H1 (cell line): ENCODE measurements around the gene UCN. TPM values are rescaled to one million over a fixed set of nuclear protein-coding genes. Genes with fewer than 3 reads are reported as not detected.

Experiments used
- CTCF ChIA-PET: fragments of 300-600 bp; sonication (Branson Sonifier 250); formaldehyde crosslinking; loops from one replicate; lab custom pipeline; 2021; ENCODE audit not compliant: partially characterized antibody; lab: Charles Lee
- POLR2A ChIA-PET: fragments of 300-600 bp; sonication (Branson Sonifier 250); formaldehyde crosslinking; loops from one replicate; lab custom pipeline; 2021; ENCODE audit warnings: inconsistent platforms; ENCODE audit not compliant: partially characterized antibody; lab: Charles Lee
- DNase-seq, 2 experiments: peaks; one replicate each; pipeline versions ENCODE4 v3.0.0 to v3.0.0-alpha.2; 2010 to 2022; ENCODE audit warnings: low spot score in 2 of 2, low read depth in 1 of 2, mixed read lengths in 1 of 2
- FAIRE-seq: peaks from 2 replicates; lab custom pipeline; 2011; peaks lifted over from hg19 to GRCh38; lab: Jason Lieb, UNC
- H2AFZ ChIP-seq: 2 replicates; pipeline ENCODE4 v1.8.1; 2012; ENCODE audit warnings: low read length, inconsistent platforms
- H2AK5ac ChIP-seq: 2 replicates; pipeline ENCODE4 v1.6.1; 2013; ENCODE audit warnings: low read depth, low read length
- H2BK120ac ChIP-seq: replicated peaks from 2 replicates; pipeline ENCODE3; 2013; ENCODE audit warnings: low read depth, low read length, inconsistent platforms
- H2BK12ac ChIP-seq: 2 replicates; pipeline ENCODE4 v1.6.1; 2013; ENCODE audit warnings: low read depth, low read length
- H2BK15ac ChIP-seq: 2 replicates; pipeline ENCODE4 v1.6.1; 2013; ENCODE audit warnings: low read length
- H2BK20ac ChIP-seq: 2 replicates; pipeline ENCODE4 v1.6.1; 2013; ENCODE audit warnings: low read length
- H2BK5ac ChIP-seq: 2 replicates; pipeline ENCODE4 v1.6.1; 2013; ENCODE audit warnings: low read depth, low read length
- H3K14ac ChIP-seq: 2 replicates; pipeline ENCODE4 v1.6.1; 2013; ENCODE audit warnings: inconsistent platforms; ENCODE audit not compliant: insufficient read length
- H3K18ac ChIP-seq: 2 replicates; pipeline ENCODE4 v1.6.1; 2013; ENCODE audit warnings: low read length; ENCODE audit errors: extremely low read depth
- H3K23ac ChIP-seq: 2 replicates; pipeline ENCODE4 v1.6.1; 2013; ENCODE audit warnings: inconsistent platforms; ENCODE audit not compliant: insufficient read length
- H3K23me2 ChIP-seq: 2 replicates; pipeline ENCODE4 v1.6.1; 2013; ENCODE audit warnings: low read depth, low read length
- H3K27ac ChIP-seq: 2 replicates; pipeline ENCODE4 v1.6.1; 2011; ENCODE audit warnings: low read depth, low read length, inconsistent platforms
- H3K27me3 ChIP-seq, 4 experiments: replicated peaks in 1 of 4; 1 replicate in 1 of 4; 2 replicates in 3 of 4; pipeline versions ENCODE4 v1.6.1 to v1.8.1; 2011 to 2013; ENCODE audit warnings: low read length in 3 of 4, mild to moderate bottlenecking in 3 of 4, inconsistent platforms in 2 of 4, mixed read lengths in 2 of 4, moderate library complexity in 1 of 4; ENCODE audit not compliant: control insufficient read depth in 3 of 4, insufficient read depth in 3 of 4; ENCODE audit errors: extremely low read depth in 1 of 4
- H3K36me3 ChIP-seq, 4 experiments: 2 replicates each; pipeline versions ENCODE4 v1.6.1 to v1.8.1; 2011 to 2013; ENCODE audit warnings: mild to moderate bottlenecking in 4 of 4, low read length in 3 of 4, moderate library complexity in 2 of 4, control low read depth in 1 of 4, inconsistent platforms in 1 of 4; ENCODE audit not compliant: insufficient read depth in 4 of 4, control insufficient read depth in 2 of 4
- H3K4ac ChIP-seq: replicated peaks from 2 replicates; pipeline ENCODE3; 2013; ENCODE audit warnings: low read length, low read depth, mixed read lengths, inconsistent platforms; ENCODE audit not compliant: insufficient read length
- H3K4me1 ChIP-seq, 4 experiments: replicated peaks in 1 of 4; 1 replicate in 1 of 4; 2 replicates in 3 of 4; pipeline versions ENCODE4 v1.6.1 to v1.8.1; 2011 to 2013; ENCODE audit warnings: low read length in 3 of 4, inconsistent platforms in 2 of 4, mixed read lengths in 1 of 4; ENCODE audit not compliant: insufficient read depth in 4 of 4, control insufficient read depth in 3 of 4
- H3K4me2 ChIP-seq, 2 experiments: 2 replicates each; pipeline versions ENCODE4 v1.6.1 to v1.8.1; 2011 to 2013; ENCODE audit warnings: low read depth in 2 of 2, low read length in 2 of 2, control low read depth in 1 of 2, inconsistent platforms in 1 of 2, mild to moderate bottlenecking in 1 of 2; ENCODE audit not compliant: insufficient read depth in 1 of 2
- H3K4me3 ChIP-seq, 4 experiments: fragments of 200-600, 300-600 bp in 1 of 4; sonication (generic), shearing (Covaris generic), sonication (Bioruptor Twin) in 1 of 4; 2 replicates each; pipeline versions ENCODE4 v1.5.1 to v1.8.1; 2011 to 2016; ENCODE audit warnings: low read length in 4 of 4, low read depth in 3 of 4, control low read depth in 2 of 4, inconsistent platforms in 2 of 4, mild to moderate bottlenecking in 2 of 4, mixed read lengths in 1 of 4, moderate library complexity in 1 of 4; ENCODE audit not compliant: insufficient read depth in 2 of 4; ENCODE audit errors: extremely low read depth in 1 of 4
- H3K56ac ChIP-seq: replicated peaks from 2 replicates; pipeline ENCODE3; 2013; ENCODE audit warnings: low read depth, mild to moderate bottlenecking, mixed read lengths, low read length, inconsistent platforms; ENCODE audit not compliant: insufficient read length
- H3K79me1 ChIP-seq: 2 replicates; pipeline ENCODE4 v1.6.1; 2013; ENCODE audit warnings: low read depth, low read length, control low read depth
- H3K79me2 ChIP-seq, 2 experiments: 2 replicates each; pipeline versions ENCODE4 v1.6.1 to v1.8.1; 2012 to 2013; ENCODE audit warnings: low read length in 2 of 2, mild to moderate bottlenecking in 2 of 2, inconsistent platforms in 1 of 2; ENCODE audit not compliant: insufficient read depth in 2 of 2, control insufficient read depth in 1 of 2
- H3K9ac ChIP-seq, 4 experiments: replicated peaks in 1 of 4; 1 replicate in 1 of 4; 2 replicates in 3 of 4; pipeline versions ENCODE4 v1.6.1 to v1.8.1; 2011 to 2013; ENCODE audit warnings: low read depth in 3 of 4, low read length in 3 of 4, control low read depth in 2 of 4, mild to moderate bottlenecking in 2 of 4, moderate library complexity in 2 of 4, inconsistent platforms in 1 of 4; ENCODE audit errors: extremely low read depth in 1 of 4
- H3K9me3 ChIP-seq, 2 experiments: 2 replicates each; pipeline versions ENCODE4 v1.6.1 to v1.8.1; 2012 to 2013; ENCODE audit warnings: mild to moderate bottlenecking in 2 of 2, moderate library complexity in 2 of 2, control low read depth in 1 of 2, inconsistent platforms in 1 of 2, low read depth in 1 of 2, low read length in 1 of 2, mixed read lengths in 1 of 2; ENCODE audit not compliant: insufficient read depth in 2 of 2
- H4K20me1 ChIP-seq, 2 experiments: replicated peaks in 1 of 2; 2 replicates each; pipeline versions ENCODE3 to v1.8.1; 2011 to 2013; ENCODE audit warnings: inconsistent platforms in 2 of 2, low read length in 2 of 2, mild to moderate bottlenecking in 1 of 2; ENCODE audit not compliant: insufficient read depth in 2 of 2, control insufficient read depth in 1 of 2
- H4K5ac ChIP-seq: 2 replicates; pipeline ENCODE4 v1.6.1; 2013; ENCODE audit warnings: low read length, low read depth, mixed read lengths, inconsistent platforms; ENCODE audit not compliant: insufficient read length
- H4K8ac ChIP-seq: 2 replicates; pipeline ENCODE4 v1.8.0; 2013; ENCODE audit warnings: mild to moderate bottlenecking, moderate library complexity, low read length, inconsistent platforms; ENCODE audit not compliant: insufficient read depth; ENCODE audit errors: extremely low read depth
- H4K91ac ChIP-seq: replicated peaks from 2 replicates; pipeline ENCODE3; 2013; ENCODE audit warnings: low read length, mixed read lengths, inconsistent platforms; ENCODE audit not compliant: insufficient read length
- ATF2 ChIP-seq: IDR thresholded peaks from 2 replicates; pipeline ENCODE4 v1.6.1; 2012; ENCODE audit warnings: low read length, inconsistent platforms
- BACH1 ChIP-seq: IDR thresholded peaks from 2 replicates; pipeline ENCODE4 v1.6.1; 2012; ENCODE audit warnings: low read length, improper control_type of control experiment
- CHD2 ChIP-seq: IDR thresholded peaks from 2 replicates; pipeline ENCODE4 v1.6.1; 2012; ENCODE audit warnings: low read length, improper control_type of control experiment
- RBBP5 ChIP-seq: IDR thresholded peaks from 2 replicates; pipeline ENCODE4 v1.7.1; 2012; ENCODE audit warnings: low read depth, mild to moderate bottlenecking, inconsistent platforms, low read length, moderate library complexity, borderline replicate concordance
- RFX5 ChIP-seq: IDR thresholded peaks from 2 replicates; pipeline ENCODE4 v1.6.1; 2011; ENCODE audit warnings: low read depth, low read length, improper control_type of control experiment, borderline replicate concordance
- RXRA ChIP-seq: IDR thresholded peaks from 2 replicates; pipeline ENCODE4 v1.6.1; 2011; ENCODE audit warnings: low read depth, mild to moderate bottlenecking, low read length, moderate library complexity; ENCODE audit not compliant: insufficient read depth
- SIRT6 ChIP-seq: IDR thresholded peaks from one replicate; pipeline ENCODE4 v1.7.1; 2012; ENCODE audit warnings: low read length, inconsistent platforms
- TAF7 ChIP-seq: optimal IDR thresholded peaks from 2 replicates; pipeline ENCODE3; 2011; ENCODE audit warnings: low read depth, mild to moderate bottlenecking, inconsistent platforms, low read length, moderate library complexity, borderline replicate concordance
- WGBS, 2 experiments: shearing (Covaris generic) in 1 of 2; methylation state at CpG; one replicate each; pipeline versions ENCODE4 v1.1.6 to v1.1.7; 2013 to 2015; ENCODE audit warnings: low lambda C conversion rate in 2 of 2, mixed read lengths in 2 of 2, inconsistent platforms in 1 of 2, low coverage in 1 of 2, missing lambda C conversion rate in 1 of 2; ENCODE audit not compliant: insufficient replicate concordance in 2 of 2, insufficient coverage in 1 of 2, insufficient read length in 1 of 2; ENCODE audit errors: extremely low coverage in 1 of 2, missing lambda C conversion rate in 1 of 2; 5-methylcytosine and 5-hydroxymethylcytosine counted together
- polyA plus RNA-seq, 7 experiments: library from polyadenylated mRNA; depleted of rRNA in 3 of 7; stranded (reverse) in 5 of 7; unstranded in 2 of 7; fragments of >200 nt in 5 of 7; fragments of 200-250 nt in 2 of 7; gene quantifications; 1 replicate in 5 of 7; 2 replicates in 1 of 7; 4 replicates in 1 of 7; pipeline versions ENCODE4 v1.2.1 to v1.2.3, GENCODE V29; 2011 to 2013; ENCODE audit warnings: missing spikeins in 2 of 7, mixed read lengths in 2 of 7
- total RNA-seq: library from RNA; stranded (reverse); fragmentation: NEBNext Ultra II Directional; extraction: Animal tissue kit (Norgen Biotek cat#: 25700); gene quantifications from 2 replicates; pipeline ENCODE4 v1.2.1, GENCODE V29; 2021

UCN gene
- total and polyA plus RNA-seq, 2 of the 8 experiments (the other 6 are each of a cell fraction or from before 2014, with no cell fraction given): 0.35 TPM; not detected in 1

DNA sequence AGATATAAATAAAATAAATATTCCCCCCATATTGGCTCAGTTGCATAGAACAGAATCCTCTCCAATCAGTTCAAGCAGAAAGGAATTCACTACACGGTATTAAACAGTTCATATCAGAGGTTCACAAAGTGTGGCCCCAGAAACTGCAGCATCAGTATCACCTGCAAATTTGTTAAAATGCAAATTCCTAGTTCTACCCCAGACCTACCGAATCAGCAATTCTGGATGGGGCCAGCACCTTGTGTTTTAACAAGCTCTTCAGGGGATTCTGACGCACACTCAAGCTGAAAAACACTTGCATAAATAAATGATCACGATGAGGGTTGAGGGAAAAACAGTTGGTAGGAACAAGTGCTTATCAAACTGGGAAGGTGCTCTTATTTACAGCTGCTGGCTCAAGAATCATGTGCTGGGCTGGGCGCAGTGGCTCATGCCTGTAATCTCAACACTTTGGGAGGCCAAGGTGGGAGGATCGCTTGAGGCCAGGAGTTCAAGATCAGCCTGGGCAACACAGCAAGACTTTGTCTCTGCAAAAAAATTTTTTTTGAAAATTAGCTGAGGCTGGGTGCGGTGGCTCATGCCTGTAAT is 42.0 kb upstream of the UCN start:
- H2AK5ac ChIP-seq: no peak overlapping the region
- H2BK5ac ChIP-seq: no peak overlapping the region
- 94% methylated on average over 7 of the region's 7 CpGs; no CpG with 5 or more reads in 1 of the 2 experiments for WGBS, 2 experiments
- H3K9ac ChIP-seq: no peak overlapping the region
- H2BK12ac ChIP-seq: no peak overlapping the region
- H3K27me3 ChIP-seq: no peaks in the 10 kb centered on the region
- peaks cover 0 to 5% (median 3%) of the 10 kb centered on the region in 4 experiments; a peak in 3 of 8 replicates for H3K36me3 ChIP-seq
- H3K4ac ChIP-seq: no peak overlapping the region
- H4K20me1 ChIP-seq: peaks cover 3 to 8% of the 10 kb centered on the region in 2 experiments
- H3K4me3 ChIP-seq: no peak overlapping the region
- H4K91ac ChIP-seq: no peak overlapping the region
- CTCF ChIA-PET: interaction anchor here (0.9 to 2.5 kb wide), 10 partner anchors 10 to 1510 kb away, joined by 3 to 8 read pairs (median 4); partner anchors contain the start of gene EIF2B4
- H4K5ac ChIP-seq: no peak overlapping the region
- peaks cover 0 to 6% (median 2%) of the 10 kb centered on the region in 4 experiments; a peak in 3 of 7 replicates for H3K4me1 ChIP-seq
- H2AFZ ChIP-seq: no peak overlapping the region
- no peak overlapping the region for H2BK20ac ChIP-seq
- no peak overlapping the region for H3K56ac ChIP-seq
- no peak for FAIRE-seq
- H3K79me1 ChIP-seq: no peaks in the 10 kb centered on the region; the same call in 1 of the 2 replicates
- POLR2A ChIA-PET: interaction anchor here (0.8 to 9.5 kb wide), 8 partner anchors 10 to 227 kb away, joined by 4 to 135 read pairs (median 8); partner anchors contain the start of genes EIF2B4, MPV17 and SNX17
- H2BK120ac ChIP-seq: no peak overlapping the region
- H3K23me2 ChIP-seq: no peaks in the 10 kb centered on the region
- H3K9me3 ChIP-seq: no peaks in the 10 kb centered on the region
- no peak overlapping the region for H3K23ac ChIP-seq
- H3K18ac ChIP-seq: no peak overlapping the region
- no peak overlapping the region for H4K8ac ChIP-seq
- no peak overlapping the region for H3K14ac ChIP-seq
- H3K4me2 ChIP-seq: no peak overlapping the region
- H2BK15ac ChIP-seq: no peak overlapping the region
- H3K79me2 ChIP-seq: peaks cover 15 to 94% of the 10 kb centered on the region in 2 experiments
- H3K27ac ChIP-seq: no peak overlapping the region
- no peak for DNase-seq
- no peak for TF ChIP-seq RBBP5
- no peak for TF ChIP-seq RFX5
- TF ChIP-seq ATF2: no peak
- TF ChIP-seq TAF7: no peak
- no peak for TF ChIP-seq SIRT6
- no peak for TF ChIP-seq RXRA
- TF ChIP-seq BACH1: no peak
- no peak for TF ChIP-seq CHD2
